Measurements from ENCODE around the gene G3BP2.

GRCh38 chr4:75605928-75606327, 67.3 kb downstream of the G3BP2 start:
- no peak for TF ChIP-seq CTCF (IDR thresholded peaks at IDR 0.05; ENCODE audit: low read length)
- no peak for TF ChIP-seq EZH2 (IDR thresholded peaks at IDR 0.05; ENCODE audit: borderline replicate concordance, low read length)
